GM12878 (cell line): Measurements from ENCODE around the gene FAF1.

Source experiments
- BRCA1 ChIP-seq: IDR thresholded peaks from 2 replicates; pipeline ENCODE4 v1.6.1; 2011; ENCODE audit warnings: low read depth, low read length, improper control_type of control experiment
- CEBPB ChIP-seq, 2 experiments: fragments of 150-350 bp in 1 of 2; IDR thresholded peaks; 2 replicates each; pipeline ENCODE4 v1.6.1; 2012 to 2014; ENCODE audit warnings: low read depth in 2 of 2, low read length in 2 of 2, borderline replicate concordance in 1 of 2, inconsistent platforms in 1 of 2
- CTCF ChIP-seq, 3 experiments: IDR thresholded peaks in 2 of 3; conservative IDR thresholded peaks in 1 of 3; 2 replicates each; pipeline ENCODE4 v1.5.1; 2011; ENCODE audit warnings: low read depth in 3 of 3, low read length in 3 of 3, mild to moderate bottlenecking in 3 of 3, control low read depth in 2 of 3, moderate library complexity in 2 of 3, inconsistent platforms in 1 of 3, mixed read lengths in 1 of 3; ENCODE audit not compliant: control insufficient read depth in 2 of 3, insufficient read depth in 1 of 3; ENCODE audit errors: extremely low read depth in 1 of 3
- EGR1 ChIP-seq, 2 experiments: IDR thresholded peaks; 1 replicate in 1 of 2; 2 replicates in 1 of 2; pipeline ENCODE4 v1.6.1; 2011 to 2012; ENCODE audit warnings: low read depth in 2 of 2, low read length in 2 of 2, borderline replicate concordance in 1 of 2, mild to moderate bottlenecking in 1 of 2, moderate library complexity in 1 of 2
- EP300 ChIP-seq, 2 experiments: fragments of 150-350 bp in 1 of 2; IDR thresholded peaks; 2 replicates each; pipeline ENCODE4 v1.6.1; 2011 to 2012; ENCODE audit warnings: low read depth in 2 of 2, low read length in 2 of 2, borderline replicate concordance in 1 of 2, improper control_type of control experiment in 1 of 2, inconsistent platforms in 1 of 2; ENCODE audit not compliant: control insufficient read depth in 1 of 2
- LARP7 ChIP-seq: fragments of 450-650 bp; IDR thresholded peaks from 2 replicates; pipeline ENCODE4 v1.6.1; 2017; ENCODE audit warnings: mild to moderate bottlenecking
- NFYA ChIP-seq: IDR thresholded peaks from 2 replicates; pipeline ENCODE4 v1.6.1; 2011; ENCODE audit warnings: low read depth, mild to moderate bottlenecking, low read length, improper control_type of control experiment, borderline replicate concordance
- RAD21 ChIP-seq: IDR thresholded peaks from 2 replicates; pipeline ENCODE4 v1.6.1; 2011; ENCODE audit warnings: mild to moderate bottlenecking, low read depth, low read length, moderate library complexity; ENCODE audit not compliant: insufficient read depth
- RB1 ChIP-seq: fragments of 450-650 bp; formaldehyde crosslinking; IDR thresholded peaks from 2 replicates; pipeline ENCODE4 v1.6.1; 2017; ENCODE audit warnings: mild to moderate bottlenecking, borderline replicate concordance
- SMC3 ChIP-seq: IDR thresholded peaks from 2 replicates; pipeline ENCODE4 v1.6.1; 2011; ENCODE audit warnings: low read length, improper control_type of control experiment, borderline replicate concordance
- SUPT20H ChIP-seq: IDR thresholded peaks from 2 replicates; pipeline ENCODE4 v1.6.1; 2011; ENCODE audit warnings: low read depth, mild to moderate bottlenecking, low read length, moderate library complexity, borderline replicate concordance; ENCODE audit not compliant: control insufficient read depth

- TF ChIP-seq SMC3: no peak
- no peak for TF ChIP-seq CTCF (IDR thresholded peaks at IDR 0.05 in 2 of 3, conservative IDR thresholded peaks at IDR 0.05 in 1 of 3; ENCODE audit: control insufficient read depth in 2 of 3, extremely low read depth in 1 of 3, insufficient read depth in 1 of 3, low read depth in 3 of 3, low read length in 3 of 3)
- no peak for TF ChIP-seq RAD21
- TF ChIP-seq NFYA: no peak
- TF ChIP-seq EP300 (IDR thresholded peaks at IDR 0.05; ENCODE audit: borderline replicate concordance in 1 of 2, control insufficient read depth in 1 of 2, low read depth in 2 of 2, low read length in 2 of 2): no peak
- no peak for TF ChIP-seq BRCA1
- TF ChIP-seq EGR1 (IDR thresholded peaks at IDR 0.05; ENCODE audit: borderline replicate concordance in 1 of 2, low read depth in 2 of 2, low read length in 2 of 2): no peak
- no peak for TF ChIP-seq RB1
- TF ChIP-seq CEBPB (IDR thresholded peaks at IDR 0.05; ENCODE audit: borderline replicate concordance in 1 of 2, low read depth in 2 of 2, low read length in 2 of 2): no peak
- no peak for TF ChIP-seq SUPT20H
- TF ChIP-seq LARP7: no peak
Measured at GRCh38 chr1:50992532-50993318, 32.7 kb upstream of the FAF1 start.
